Stimulated activated CD4-positive, alpha-beta T cell treated with anti-CD3 and anti-CD28 coated beads, Interleukin-12 subunit alpha, Interleukin-12 subunit beta, amount 100 ng/mL, for 48 hours (primary cell): ENCODE measurements around the gene BICDL1.

ENCODE experiments used
- DNase-seq, 3 donors: peaks; one replicate each; pipeline ENCODE4 v3.0.0-alpha.2; 2020; ENCODE audit warnings: low read depth in 2 of 3, low spot score in 1 of 3

BICDL1 gene

GRCh38 chr12:120049426-120049825 is 60.4 kb downstream of the BICDL1 start:
- no peak for DNase-seq

- DNase-seq, result no peak
These were observed 62.5 kb downstream of the BICDL1 start for GRCh38 chr12:120051535-120051934.

GRCh38 chr12:120054293-120054692 is 65.3 kb downstream of the BICDL1 start:
- no peak for DNase-seq

- no peak for DNase-seq
These were observed 66.4 kb downstream of the BICDL1 start for GRCh38 chr12:120055231-120056000.

GRCh38 chr12:120056739-120057138 is 67.7 kb downstream of the BICDL1 start:
- DNase-seq, result no peak

- no peak for DNase-seq
These were observed 71.2 kb downstream of the BICDL1 start for GRCh38 chr12:120060196-120060595.

GRCh38 chr12:120060717-120061116 is 71.7 kb downstream of the BICDL1 start:
- no peak for DNase-seq

- DNase-seq, result no peak
These were observed 72.7 kb downstream of the BICDL1 start for GRCh38 chr12:120061575-120062214.

GRCh38 chr12:120062976-120063579 is 74.0 kb downstream of the BICDL1 start:
- no peak for DNase-seq

- DNase-seq, result no peak
These were observed 75.3 kb downstream of the BICDL1 start for GRCh38 chr12:120064054-120064940.

- no peak for DNase-seq
These were observed 76.4 kb downstream of the BICDL1 start for GRCh38 chr12:120065472-120065871.

GRCh38 chr12:120066341-120066740 is 77.3 kb downstream of the BICDL1 start:
- DNase-seq, result no peak

GRCh38 chr12:120067084-120067869 is 78.2 kb downstream of the BICDL1 start:
- no peak for DNase-seq

- no peak for DNase-seq
These were observed 78.9 kb downstream of the BICDL1 start for GRCh38 chr12:120067901-120068300.

GRCh38 chr12:120069278-120069677 is 80.2 kb downstream of the BICDL1 start:
- no peak for DNase-seq

GRCh38 chr12:120071493-120072020 is 82.5 kb downstream of the BICDL1 start:
- DNase-seq, result no peak

GRCh38 chr12:120072472-120073249 is 83.6 kb downstream of the BICDL1 start:
- no peak for DNase-seq

GRCh38 chr12:120075034-120075616 is 86.1 kb downstream of the BICDL1 start:
- DNase-seq, result no peak

- no peak for DNase-seq
These were observed 87.6 kb downstream of the BICDL1 start for GRCh38 chr12:120076651-120077050.
